Upper lobe of left lung (tissue), 4 donors: ENCODE results near the gene TYW3.

Source experiments
- EP300 ChIP-seq, 4 donors: sonication (generic); formaldehyde crosslinking; IDR thresholded peaks; one replicate each; pipeline ENCODE4 v1.5.1; 2017; ENCODE audit warnings: antibody characterized with exemption in 4 of 4, control low read depth in 2 of 4
- POLR2A ChIP-seq, 4 donors: fragments of 450-650 bp; IDR thresholded peaks; one replicate each; pipeline ENCODE4 v1.5.1; 2016 to 2017; ENCODE audit warnings: antibody characterized with exemption in 4 of 4, mild to moderate bottlenecking in 2 of 4
- POLR2AphosphoS5 ChIP-seq, 2 donors: sonication (generic); formaldehyde crosslinking; IDR thresholded peaks; one replicate each; pipeline ENCODE4 v1.5.1; 2017; ENCODE audit warnings: antibody characterized with exemption in 2 of 2
- TF ChIP-seq, protein P1 (sequence below), 6 experiments: fragments of 450-650 bp in 4 of 6; fragments of 200-600 bp in 2 of 6; sonication (generic) in 2 of 6; IDR thresholded peaks; one replicate each; pipeline ENCODE4 v1.5.1; 2016 to 2019; ENCODE audit warnings: antibody characterized with exemption in 6 of 6

DNA sequence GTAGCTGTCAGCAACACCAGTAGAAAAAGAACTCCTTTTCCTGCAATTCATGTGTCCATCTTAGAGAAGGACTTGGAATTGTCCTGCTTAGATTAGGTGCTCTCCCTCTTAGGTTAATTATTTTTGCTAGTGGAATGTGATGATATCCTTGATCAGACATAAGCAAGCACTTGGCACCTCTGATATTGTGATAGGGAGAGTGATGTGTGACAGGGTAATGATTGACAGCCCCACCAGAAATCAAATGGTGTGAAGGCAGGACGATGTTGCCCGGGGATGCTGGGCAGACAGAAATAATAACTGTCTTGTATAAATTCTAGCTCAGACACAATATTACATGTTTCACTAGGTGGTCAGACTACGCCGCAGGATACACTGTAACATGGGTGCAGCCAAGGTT is 4.4 kb downstream of the TYW3 start:
- TF ChIP-seq, protein P1, sequence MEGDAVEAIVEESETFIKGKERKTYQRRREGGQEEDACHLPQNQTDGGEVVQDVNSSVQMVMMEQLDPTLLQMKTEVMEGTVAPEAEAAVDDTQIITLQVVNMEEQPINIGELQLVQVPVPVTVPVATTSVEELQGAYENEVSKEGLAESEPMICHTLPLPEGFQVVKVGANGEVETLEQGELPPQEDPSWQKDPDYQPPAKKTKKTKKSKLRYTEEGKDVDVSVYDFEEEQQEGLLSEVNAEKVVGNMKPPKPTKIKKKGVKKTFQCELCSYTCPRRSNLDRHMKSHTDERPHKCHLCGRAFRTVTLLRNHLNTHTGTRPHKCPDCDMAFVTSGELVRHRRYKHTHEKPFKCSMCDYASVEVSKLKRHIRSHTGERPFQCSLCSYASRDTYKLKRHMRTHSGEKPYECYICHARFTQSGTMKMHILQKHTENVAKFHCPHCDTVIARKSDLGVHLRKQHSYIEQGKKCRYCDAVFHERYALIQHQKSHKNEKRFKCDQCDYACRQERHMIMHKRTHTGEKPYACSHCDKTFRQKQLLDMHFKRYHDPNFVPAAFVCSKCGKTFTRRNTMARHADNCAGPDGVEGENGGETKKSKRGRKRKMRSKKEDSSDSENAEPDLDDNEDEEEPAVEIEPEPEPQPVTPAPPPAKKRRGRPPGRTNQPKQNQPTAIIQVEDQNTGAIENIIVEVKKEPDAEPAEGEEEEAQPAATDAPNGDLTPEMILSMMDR (IDR thresholded peaks at IDR 0.05), result no peak
- no peak for TF ChIP-seq POLR2AphosphoS5 (IDR thresholded peaks at IDR 0.05)
- TF ChIP-seq POLR2A (IDR thresholded peaks at IDR 0.05), result no peak
- TF ChIP-seq EP300 (IDR thresholded peaks at IDR 0.05), result no peak
